Astrocyte of the cerebellum (primary cell): Measurements from ENCODE around the gene ATAD2B.

Source experiments
- DNase-seq: peaks from one replicate; pipeline ENCODE4 v3.0.0-alpha.2; 2011; ENCODE audit warnings: low read depth
- H3K4me3 ChIP-seq: 2 replicates; pipeline ENCODE4 v1.5.1; 2011; ENCODE audit warnings: mild to moderate bottlenecking, low read depth, low read length, moderate library complexity
- CTCF ChIP-seq: IDR thresholded peaks from 2 replicates; pipeline ENCODE4 v1.5.1; 2012; ENCODE audit warnings: low read length, low read depth, moderate library complexity, mild to moderate bottlenecking; ENCODE audit errors: missing control alignments
- in situ Hi-C: cut with HindIII; loops from 2 replicates; pipeline ENCODE4 v1.10.0; 2017; ENCODE audit warnings: low sequenced_read_pairs

The ATAD2B gene

GRCh38 chr2:23912054-23912453, 14.9 kb downstream of the ATAD2B start:
- no peak for DNase-seq
- in situ Hi-C loops = no loop called here
- no peak for TF ChIP-seq CTCF
- no peak overlapping the region for H3K4me3 ChIP-seq

- in situ Hi-C loops = no loop called here
- H3K4me3 ChIP-seq = no peak overlapping the region
- no peak for TF ChIP-seq CTCF
- no peak for DNase-seq
Observed at GRCh38 chr2:23905155-23905554, 21.8 kb downstream of the ATAD2B start.

- peak; percentile 50 for DNase-seq
- H3K4me3 ChIP-seq = no peak overlapping the region
- TF ChIP-seq CTCF = no peak
- in situ Hi-C loops = no loop called here
Observed at GRCh38 chr2:23904692-23905091, 22.2 kb downstream of the ATAD2B start.

- no peak overlapping the region for H3K4me3 ChIP-seq
- no peak for DNase-seq
- no peak for TF ChIP-seq CTCF
- in situ Hi-C loops = no loop called here
Observed at GRCh38 chr2:23904215-23904614, 22.7 kb downstream of the ATAD2B start.

- TF ChIP-seq CTCF = no peak
- no peak overlapping the region for H3K4me3 ChIP-seq
- DNase-seq = no peak
- in situ Hi-C loops = no loop called here
Observed at GRCh38 chr2:23903034-23903433, 23.9 kb downstream of the ATAD2B start.

GRCh38 chr2:23901966-23902846, 24.7 kb downstream of the ATAD2B start:
- no peak for TF ChIP-seq CTCF
- no peak for DNase-seq
- in situ Hi-C loops = no loop called here
- H3K4me3 ChIP-seq = no peak overlapping the region
